Smooth muscle cell of the brain vasculature (primary cell): Measurements from ENCODE around the gene SEC16B.
"Not testable (repeated sequence)": the region's sequence is repeated elsewhere in the genome, so short reads cannot be mapped to it uniquely, and the experiment has no call there.

Experiments
- DNase-seq: peaks from one replicate; pipeline ENCODE4 v3.0.0-alpha.2; 2012; ENCODE audit warnings: low read depth, low spot score

SEC16B gene, protein sequence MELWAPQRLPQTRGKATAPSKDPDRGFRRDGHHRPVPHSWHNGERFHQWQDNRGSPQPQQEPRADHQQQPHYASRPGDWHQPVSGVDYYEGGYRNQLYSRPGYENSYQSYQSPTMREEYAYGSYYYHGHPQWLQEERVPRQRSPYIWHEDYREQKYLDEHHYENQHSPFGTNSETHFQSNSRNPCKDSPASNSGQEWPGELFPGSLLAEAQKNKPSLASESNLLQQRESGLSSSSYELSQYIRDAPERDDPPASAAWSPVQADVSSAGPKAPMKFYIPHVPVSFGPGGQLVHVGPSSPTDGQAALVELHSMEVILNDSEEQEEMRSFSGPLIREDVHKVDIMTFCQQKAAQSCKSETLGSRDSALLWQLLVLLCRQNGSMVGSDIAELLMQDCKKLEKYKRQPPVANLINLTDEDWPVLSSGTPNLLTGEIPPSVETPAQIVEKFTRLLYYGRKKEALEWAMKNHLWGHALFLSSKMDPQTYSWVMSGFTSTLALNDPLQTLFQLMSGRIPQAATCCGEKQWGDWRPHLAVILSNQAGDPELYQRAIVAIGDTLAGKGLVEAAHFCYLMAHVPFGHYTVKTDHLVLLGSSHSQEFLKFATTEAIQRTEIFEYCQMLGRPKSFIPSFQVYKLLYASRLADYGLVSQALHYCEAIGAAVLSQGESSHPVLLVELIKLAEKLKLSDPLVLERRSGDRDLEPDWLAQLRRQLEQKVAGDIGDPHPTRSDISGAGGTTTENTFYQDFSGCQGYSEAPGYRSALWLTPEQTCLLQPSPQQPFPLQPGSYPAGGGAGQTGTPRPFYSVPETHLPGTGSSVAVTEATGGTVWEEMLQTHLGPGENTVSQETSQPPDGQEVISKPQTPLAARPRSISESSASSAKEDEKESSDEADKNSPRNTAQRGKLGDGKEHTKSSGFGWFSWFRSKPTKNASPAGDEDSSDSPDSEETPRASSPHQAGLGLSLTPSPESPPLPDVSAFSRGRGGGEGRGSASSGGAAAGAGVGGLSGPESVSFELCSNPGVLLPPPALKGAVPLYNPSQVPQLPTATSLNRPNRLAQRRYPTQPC

GRCh38 chr1:177969825-177970371 lies at the start of gene SEC16B:
TSS of gene SEC16B (minus strand) at chr1:177970058. CDS start at chr1:177967981, 2,077 bp downstream.
- DNase-seq, result no peak

GRCh38 chr1:178019622-178020021 lies 49.8 kb upstream of the SEC16B start:
- no peak for DNase-seq

- no peak for DNase-seq
Measured at GRCh38 chr1:178019208-178019607, 49.4 kb upstream of the SEC16B start.

DNA sequence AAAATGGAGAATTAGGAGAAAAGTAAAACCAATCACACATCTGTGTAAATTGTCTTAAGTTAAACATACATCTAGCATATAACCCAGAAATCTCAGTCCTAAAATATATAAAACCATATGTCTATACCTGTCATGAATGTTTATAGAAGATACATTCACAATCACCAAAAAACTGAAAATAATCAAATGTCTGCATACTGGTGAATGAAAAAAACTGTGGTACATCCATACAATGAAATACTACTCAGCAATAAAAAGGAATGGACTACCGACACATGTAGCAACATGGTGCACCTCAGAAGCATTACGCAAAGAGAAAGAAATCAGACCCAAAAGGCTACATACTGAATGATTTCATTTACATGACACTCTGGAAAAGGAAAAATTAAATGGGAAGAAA lies 47.7 kb upstream of the SEC16B start:
- no peak for DNase-seq

- DNase-seq, result no peak
Measured at GRCh38 chr1:178011864-178012503, 42.1 kb upstream of the SEC16B start.

DNA sequence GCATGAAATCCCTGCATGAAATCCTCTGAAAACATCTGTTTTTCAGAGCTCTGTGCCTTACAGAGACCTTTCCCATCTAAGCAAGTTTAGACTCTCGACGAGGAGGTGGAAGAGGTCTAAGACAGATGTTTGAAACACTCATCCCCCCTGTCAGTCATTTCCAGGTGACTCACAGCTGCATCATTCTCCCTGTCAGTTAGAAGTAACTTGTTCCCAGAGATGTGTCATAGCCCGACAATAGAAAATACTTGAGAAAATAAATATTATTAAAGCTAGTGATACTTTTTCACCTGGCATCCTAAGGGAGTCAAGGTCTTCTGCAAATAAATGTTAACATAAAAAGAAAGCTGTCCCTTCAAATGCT lies 41.6 kb upstream of the SEC16B start:
- DNase-seq, result no peak

DNA sequence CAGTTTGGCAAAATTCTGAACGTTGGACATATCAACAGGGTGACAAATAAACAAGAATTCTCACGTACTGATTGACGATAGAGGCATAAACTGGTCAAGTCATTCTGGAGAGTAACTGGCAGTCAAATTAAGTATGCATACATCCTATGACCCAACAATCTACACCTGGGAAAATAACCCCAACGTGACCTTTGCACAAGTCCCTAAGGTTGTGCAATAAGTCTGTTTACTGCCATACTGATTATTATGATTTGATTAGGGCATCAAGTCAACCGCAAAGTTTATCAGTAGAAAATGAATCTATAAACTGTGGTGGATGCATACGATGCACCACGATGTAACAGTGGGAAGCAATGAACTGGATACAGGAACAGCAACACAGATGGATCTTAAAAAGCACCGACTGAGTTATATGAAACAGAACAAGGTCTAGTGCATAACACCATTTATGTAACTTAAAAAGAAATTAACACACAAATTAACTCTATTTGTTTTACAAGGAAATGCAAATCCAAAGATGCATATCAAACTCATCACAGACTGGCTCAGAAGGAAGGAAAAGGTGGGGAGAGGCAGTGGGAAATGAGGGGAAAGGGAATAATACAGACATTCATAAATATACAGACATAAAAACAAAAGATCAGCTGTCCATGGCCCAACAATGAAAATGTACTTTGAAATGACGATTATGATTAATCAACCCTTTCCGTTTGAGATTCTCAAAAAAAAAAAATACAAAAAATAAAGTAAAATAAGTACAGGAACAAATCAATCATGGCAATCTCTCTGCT lies 41.0 kb upstream of the SEC16B start:
- no peak for DNase-seq

DNA sequence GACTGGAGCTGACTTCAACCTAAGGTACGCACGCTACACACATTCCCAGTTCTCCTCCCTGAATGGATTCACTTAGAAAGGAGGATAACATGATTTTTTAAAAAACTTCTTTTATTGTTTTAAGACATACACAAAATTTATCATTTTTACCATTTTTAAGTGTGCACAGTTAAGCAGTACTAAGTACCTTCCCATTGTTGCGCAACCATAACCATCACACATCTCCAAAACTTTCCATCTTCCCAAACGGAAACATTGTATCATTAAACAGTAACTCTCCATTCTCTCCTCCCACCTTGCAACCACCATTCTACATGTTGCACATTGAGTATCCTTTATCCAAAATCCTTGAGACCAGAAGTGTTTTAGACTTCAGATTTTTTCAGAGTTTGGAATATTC lies 36.2 kb upstream of the SEC16B start:
- no peak for DNase-seq

DNA sequence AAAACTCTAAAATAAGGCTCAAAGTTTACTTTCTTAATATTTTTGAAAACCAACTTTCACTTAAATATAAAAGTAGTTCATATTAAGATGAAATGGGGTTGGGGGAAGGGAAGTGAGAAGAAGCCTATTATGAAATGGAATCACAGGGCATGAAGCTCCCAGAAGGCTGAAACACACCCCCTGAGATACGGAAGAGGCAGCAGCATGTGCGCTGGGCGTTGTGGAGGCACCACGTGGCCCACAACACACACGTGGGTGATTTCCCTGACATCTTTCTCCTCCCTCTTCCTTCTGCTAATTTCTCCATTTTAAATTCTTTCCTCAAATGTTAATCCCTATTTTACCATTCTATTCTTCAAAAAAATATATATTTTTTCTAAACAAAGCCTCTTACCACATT lies 35.6 kb upstream of the SEC16B start:
- DNase-seq, result no peak

GRCh38 chr1:178004926-178005391 lies 35.1 kb upstream of the SEC16B start:
- DNase-seq, result no peak

- no peak for DNase-seq
Measured at GRCh38 chr1:177998696-177999631, 29.1 kb upstream of the SEC16B start.

GRCh38 chr1:177996957-177997356 lies 27.1 kb upstream of the SEC16B start:
- DNase-seq, result no peak

DNA sequence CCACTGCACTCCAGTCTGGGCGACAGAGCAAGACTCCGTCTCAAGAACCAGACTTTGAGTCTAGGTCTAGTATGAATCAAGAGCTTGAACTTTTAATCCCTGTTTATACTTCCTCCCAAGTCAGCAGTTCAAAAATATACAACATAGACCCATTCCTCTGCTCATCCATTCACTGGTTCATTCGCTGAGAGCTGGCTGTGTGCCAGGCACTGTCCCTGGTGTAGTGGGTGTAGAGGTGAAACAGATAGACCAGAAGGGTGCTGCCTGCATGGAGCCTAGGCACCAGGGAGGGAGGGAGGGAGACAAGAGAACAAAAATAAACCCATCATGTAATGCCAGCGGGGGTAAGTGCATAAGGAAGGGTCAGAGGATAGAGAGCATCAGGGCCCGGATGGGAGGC lies 25.5 kb upstream of the SEC16B start:
- no peak for DNase-seq

DNA sequence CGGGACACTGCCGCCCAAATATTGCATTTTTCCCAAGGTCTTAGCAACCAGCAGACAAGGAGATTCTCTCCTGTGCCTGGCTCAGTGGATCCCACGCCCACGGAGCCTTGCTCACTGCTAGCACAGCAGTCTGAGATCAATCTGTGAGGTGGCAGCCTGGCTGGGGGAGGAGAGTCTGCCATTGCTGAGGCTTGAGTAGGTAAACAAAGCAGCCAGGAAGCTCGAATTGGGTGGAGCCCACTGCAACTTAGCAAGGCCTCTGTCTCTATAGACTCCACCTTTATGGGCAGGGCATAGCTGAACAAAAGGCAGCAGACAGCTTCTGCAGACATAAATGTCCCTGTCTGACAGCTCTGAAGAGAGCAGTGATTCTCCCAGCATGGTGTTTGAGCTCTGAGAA lies 16.4 kb upstream of the SEC16B start:
- not testable (repeated sequence) for DNase-seq

DNA sequence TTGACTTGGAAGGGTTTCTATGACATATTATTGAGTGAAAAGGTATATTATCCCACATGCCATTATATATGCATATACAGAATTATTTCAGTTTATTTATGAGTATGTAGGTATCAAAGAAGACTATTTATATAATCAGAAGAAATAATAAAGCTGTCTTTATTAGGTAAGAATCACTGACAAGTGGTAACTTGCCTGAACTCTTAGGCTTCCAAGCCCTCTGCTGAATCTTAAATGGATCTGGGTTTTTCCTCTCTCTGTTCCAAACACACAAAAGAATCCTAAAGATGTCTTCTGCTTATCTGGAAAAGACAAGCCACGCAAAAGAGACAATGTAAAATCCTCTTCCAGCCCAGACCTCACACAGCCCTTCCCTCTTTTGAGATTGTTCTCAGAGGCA lies 14.9 kb upstream of the SEC16B start:
- no peak for DNase-seq

DNA sequence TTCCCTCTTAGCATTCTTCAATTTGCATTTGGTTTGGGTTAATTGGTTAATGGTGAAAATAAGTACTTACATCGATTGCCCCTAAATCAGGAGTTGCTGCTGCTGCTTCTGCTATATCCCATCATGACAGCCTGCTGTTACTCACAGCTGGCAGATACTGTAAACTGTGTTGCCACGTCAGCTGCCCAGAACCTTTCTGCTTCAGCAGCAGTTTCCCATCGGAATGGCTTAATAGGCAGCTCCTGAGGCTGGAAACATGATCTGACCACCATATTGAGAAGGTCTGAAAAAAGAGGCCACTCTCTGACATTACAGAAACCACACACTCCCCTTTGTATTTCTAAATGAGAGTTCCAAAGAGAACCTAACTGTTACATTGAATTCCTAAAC lies 14.3 kb upstream of the SEC16B start:
- DNase-seq, result peak; percentile 81

DNA sequence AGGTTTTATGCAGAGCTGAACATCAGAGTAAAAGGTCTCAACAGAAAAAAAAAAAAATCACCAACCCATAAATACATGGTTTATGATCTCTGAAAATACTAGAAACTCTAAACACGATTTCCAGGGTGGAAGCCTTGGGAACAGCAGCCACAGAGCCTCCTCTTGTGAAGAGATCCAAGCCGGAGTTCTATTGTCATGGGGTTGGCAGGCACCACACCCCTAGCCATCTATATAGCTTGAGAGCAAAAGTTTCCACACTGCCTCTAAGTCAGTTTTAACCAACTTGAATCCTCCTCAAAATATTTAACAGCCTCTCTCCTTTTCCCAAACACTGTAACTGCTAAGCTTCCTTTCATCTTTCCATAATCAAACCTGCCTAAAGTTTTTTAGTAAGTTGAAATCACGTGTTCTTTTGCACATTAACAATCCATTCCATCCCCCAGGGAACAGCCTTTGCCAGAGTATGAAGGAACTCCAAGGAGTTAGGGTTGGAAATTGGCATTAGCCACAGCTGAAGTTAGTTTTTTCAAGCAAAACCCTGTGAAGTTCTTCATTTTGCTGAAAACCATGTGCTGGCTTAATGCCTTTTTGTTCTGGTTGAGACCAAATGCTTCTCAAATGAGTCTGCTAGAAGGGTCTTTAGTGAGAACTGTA lies 13.8 kb upstream of the SEC16B start:
- DNase-seq, result peak; percentile 18

DNA sequence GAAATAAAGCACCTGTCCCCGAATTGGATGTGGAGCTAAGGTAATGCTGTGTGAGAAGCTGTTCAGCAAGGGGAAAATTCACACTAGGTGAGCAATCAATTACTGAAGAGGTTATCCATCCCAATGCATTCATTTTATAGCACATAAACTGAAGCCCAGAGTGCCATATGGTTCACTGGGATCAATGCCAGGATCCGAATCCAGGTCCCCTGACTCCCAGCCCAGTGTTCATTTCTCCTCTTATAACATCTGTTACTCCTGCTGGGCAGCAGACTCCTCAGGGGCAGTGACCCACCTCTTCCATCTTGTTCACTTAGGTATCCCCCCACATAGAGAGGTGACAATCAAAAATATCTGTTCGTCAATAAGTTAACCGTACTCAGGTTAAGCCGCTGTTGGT lies 13.2 kb upstream of the SEC16B start:
- no peak for DNase-seq

DNA sequence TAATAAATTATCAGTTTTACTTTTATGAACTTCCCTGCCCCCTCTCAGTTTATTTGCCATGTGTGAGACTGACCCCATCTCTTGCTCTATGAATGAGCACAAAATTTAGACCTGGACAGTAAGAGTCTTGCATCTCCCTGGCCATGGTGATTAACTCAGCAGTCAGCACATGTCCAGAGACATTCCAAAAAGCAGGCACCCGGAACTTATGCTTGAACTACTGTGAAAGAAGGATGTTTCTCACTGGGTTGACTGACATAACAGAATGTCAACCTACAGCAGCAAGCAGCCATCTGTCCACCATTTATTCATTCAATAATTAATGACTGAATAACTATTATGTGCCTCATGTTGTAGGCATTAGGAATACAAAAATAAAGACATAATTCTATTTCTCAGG lies 11.3 kb upstream of the SEC16B start:
- DNase-seq, result no peak
